Sigmoid colon (tissue), 7 donors: ENCODE measurements around the gene CENPM. TPM values are rescaled to one million over a fixed set of nuclear protein-coding genes. Genes with fewer than 3 reads are reported as not detected.
A peak's percentile ranks its signal among the peaks of the same experiment; 100 is the strongest.

Experiments used
- DNase-seq: peaks from one replicate; pipeline ENCODE4 v3.0.0-alpha.2; 2019
- H3K27ac ChIP-seq, 4 donors: fragments of 200-600 bp; sonication (generic); one replicate each; pipeline ENCODE4 v1.5.1; 2016 to 2019; ENCODE audit warnings: mild to moderate bottlenecking in 1 of 4
- H3K27me3 ChIP-seq, 3 donors: fragments of 200-600 bp; sonication (generic); one replicate each; pipeline ENCODE4 v1.5.1; 2019; ENCODE audit warnings: mild to moderate bottlenecking in 1 of 3
- H3K36me3 ChIP-seq, 4 donors: fragments of 200-600 bp; sonication (generic); one replicate each; pipeline ENCODE4 v1.5.1; 2016 to 2019
- H3K4me1 ChIP-seq, 4 donors: fragments of 200-600 bp; sonication (generic); one replicate each; pipeline ENCODE4 v1.5.1; 2017 to 2019
- H3K4me3 ChIP-seq, 4 donors: fragments of 200-600 bp; sonication (generic); one replicate each; pipeline ENCODE4 v1.5.1; 2017 to 2019; ENCODE audit warnings: mild to moderate bottlenecking in 2 of 4, moderate library complexity in 1 of 4
- H3K9me3 ChIP-seq, 4 donors: fragments of 200-600 bp in 3 of 4; sonication (generic) in 3 of 4; one replicate each; pipeline versions ENCODE4 v1.5.1 to v1.6.1; 2013 to 2019
- CTCF ChIP-seq, 4 experiments: fragments of 450-650 bp in 3 of 4; fragments of 200-600 bp in 1 of 4; IDR thresholded peaks; one replicate each; pipeline ENCODE4 v1.5.1; 2016 to 2019; ENCODE audit warnings: antibody characterized with exemption in 4 of 4, mild to moderate bottlenecking in 3 of 4, moderate library complexity in 2 of 4
- EP300 ChIP-seq, 4 donors: sonication (generic); formaldehyde crosslinking; IDR thresholded peaks; one replicate each; pipeline ENCODE4 v1.6.1; 2017; ENCODE audit warnings: antibody characterized with exemption in 4 of 4
- POLR2A ChIP-seq, 2 donors: fragments of 450-650 bp; IDR thresholded peaks; one replicate each; pipeline ENCODE4 v1.6.1; 2016; ENCODE audit warnings: antibody characterized with exemption in 2 of 2, mild to moderate bottlenecking in 2 of 2, moderate library complexity in 2 of 2
- POLR2AphosphoS5 ChIP-seq, 4 donors: sonication (generic); formaldehyde crosslinking; IDR thresholded peaks; one replicate each; pipeline ENCODE4 v1.6.1; 2017; ENCODE audit warnings: antibody characterized with exemption in 4 of 4
- WGBS, 2 donors: extraction: QIAGEN DNeasy Blood & Tissue Kit; methylation state at CpG; one replicate each; pipeline ENCODE4 v1.1.7; 2013; 5-methylcytosine and 5-hydroxymethylcytosine counted together
- intact Hi-C: fragments of 100-400 bp; cut with DNase I; formaldehyde crosslinking; loops from one replicate; pipeline ENCODE4 v1.15.1; 2023
- polyA plus RNA-seq, 3 donors: library from polyadenylated mRNA; stranded (reverse); fragments of 200-250 nt; gene quantifications; one replicate each; pipeline ENCODE4 v1.2.3, GENCODE V29; 2013
- total RNA-seq, 4 donors: library from RNA; depleted of rRNA; stranded (reverse); fragments of >200 nt; gene quantifications; one replicate each; pipeline ENCODE4 v1.1.0, GENCODE V29; 2016
- donor health status: healthy with polysubstance abuse.
- donor health status: Bipolar disorder and iron deficiency.
- donor health status: healthy.

CENPM gene
- total and polyA plus RNA-seq, 7 donors, result 1.1 to 48.5 (median 14.7) TPM; not detected in 1

GRCh38 chr22:41909310-41910049 is 37.5 kb downstream of the CENPM start:
- Histone ChIP-seq H3K27me3 (peaks cover 50 to 59% (median 58%) of the 10 kb centered on the region in 3 donors), H3K4me3 (peak overlapping the region in 3 of 4 donors; percentile 25 to 41 (median 39)), H3K4me1 (peaks cover 0 to 27% (median 22%) of the 10 kb centered on the region in 4 donors), H3K27ac (no peak overlapping the region), H3K9me3 (no peaks in the 10 kb centered on the region), H3K36me3 (peaks cover 0 to 24% (median 11%) of the 10 kb centered on the region in 4 donors)
- intact Hi-C loops, result no loop called here
- 18 to 21% methylated on average over 55 of the region's 55 CpGs for whole genome bisulfite sequencing, 2 donors
- TF ChIP-seq POLR2AphosphoS5 (IDR thresholded peaks at IDR 0.05) (no peak), POLR2A (IDR thresholded peaks at IDR 0.05) (no peak), CTCF (IDR thresholded peaks at IDR 0.05) (no peak)
- DNase-seq, result no peak

GRCh38 chr22:41908411-41909309 is 38.3 kb downstream of the CENPM start:
- Histone ChIP-seq H3K27ac (no peak overlapping the region), H3K4me3 (no peak overlapping the region), H3K27me3 (peaks cover 43 to 51% (median 50%) of the 10 kb centered on the region in 3 donors), H3K36me3 (peaks cover 0 to 33% (median 15%) of the 10 kb centered on the region in 4 donors), H3K4me1 (peaks cover 0 to 22% (median 20%) of the 10 kb centered on the region in 4 donors), H3K9me3 (no peaks in the 10 kb centered on the region)
- WGBS, 2 donors, result 53 to 67% methylated on average over 14 of the region's 14 CpGs
- intact Hi-C loops, result no loop called here
- DNase-seq, result no peak
- no peak for TF ChIP-seq EP300 (IDR thresholded peaks at IDR 0.05)
- no peak for TF ChIP-seq POLR2AphosphoS5 (IDR thresholded peaks at IDR 0.05)
- TF ChIP-seq POLR2A (IDR thresholded peaks at IDR 0.05), result no peak
- no peak for TF ChIP-seq CTCF (IDR thresholded peaks at IDR 0.05)

GRCh38 chr22:41907436-41908401 is 39.2 kb downstream of the CENPM start:
- Histone ChIP-seq H3K36me3 (peaks cover 0 to 42% (median 22%) of the 10 kb centered on the region in 4 donors), H3K27me3 (peaks cover 33 to 41% (median 40%) of the 10 kb centered on the region in 3 donors), H3K4me3 (no peak overlapping the region), H3K9me3 (no peaks in the 10 kb centered on the region), H3K27ac (no peak overlapping the region), H3K4me1 (peaks cover 0 to 22% (median 20%) of the 10 kb centered on the region in 4 donors)
- TF ChIP-seq EP300 (IDR thresholded peaks at IDR 0.05), result no peak
- no peak for TF ChIP-seq CTCF (IDR thresholded peaks at IDR 0.05)
- TF ChIP-seq POLR2A (IDR thresholded peaks at IDR 0.05), result no peak
- no peak for TF ChIP-seq POLR2AphosphoS5 (IDR thresholded peaks at IDR 0.05)
- WGBS, 2 donors, result 85 to 86% methylated on average over 10 of the region's 10 CpGs
- intact Hi-C loops, result no loop called here
- no peak for DNase-seq

- Histone ChIP-seq H3K9me3 (no peaks in the 10 kb centered on the region), H3K27me3 (peaks cover 24 to 32% (median 32%) of the 10 kb centered on the region in 3 donors), H3K27ac (no peak overlapping the region), H3K36me3 (peaks cover 0 to 51% (median 23%) of the 10 kb centered on the region in 4 donors), H3K4me1 (peaks cover 0 to 22% (median 20%) of the 10 kb centered on the region in 4 donors), H3K4me3 (no peak overlapping the region)
- WGBS, 2 donors, result 88 to 92% methylated on average over 5 of the region's 5 CpGs
- intact Hi-C loops, result no loop called here
- DNase-seq, result no peak
- TF ChIP-seq POLR2A (IDR thresholded peaks at IDR 0.05), result no peak
- TF ChIP-seq POLR2AphosphoS5 (IDR thresholded peaks at IDR 0.05), result no peak
- TF ChIP-seq EP300 (IDR thresholded peaks at IDR 0.05), result no peak
- no peak for TF ChIP-seq CTCF (IDR thresholded peaks at IDR 0.05)
These were observed 40.1 kb downstream of the CENPM start for GRCh38 chr22:41906822-41907221.
